ENCODE measurements around the gene TMEM259. TPM values are rescaled to one million over a fixed set of nuclear protein-coding genes. Genes with fewer than 3 reads are reported as not detected.
A peak's percentile ranks its signal among the peaks of the same experiment; 100 is the strongest.

TMEM259 gene
- total and polyA plus RNA-seq, 2 of the 13 experiments (the other 11 are each of a cell fraction or from before 2014, with no cell fraction given) = 64.7 to 164 TPM

DNA sequence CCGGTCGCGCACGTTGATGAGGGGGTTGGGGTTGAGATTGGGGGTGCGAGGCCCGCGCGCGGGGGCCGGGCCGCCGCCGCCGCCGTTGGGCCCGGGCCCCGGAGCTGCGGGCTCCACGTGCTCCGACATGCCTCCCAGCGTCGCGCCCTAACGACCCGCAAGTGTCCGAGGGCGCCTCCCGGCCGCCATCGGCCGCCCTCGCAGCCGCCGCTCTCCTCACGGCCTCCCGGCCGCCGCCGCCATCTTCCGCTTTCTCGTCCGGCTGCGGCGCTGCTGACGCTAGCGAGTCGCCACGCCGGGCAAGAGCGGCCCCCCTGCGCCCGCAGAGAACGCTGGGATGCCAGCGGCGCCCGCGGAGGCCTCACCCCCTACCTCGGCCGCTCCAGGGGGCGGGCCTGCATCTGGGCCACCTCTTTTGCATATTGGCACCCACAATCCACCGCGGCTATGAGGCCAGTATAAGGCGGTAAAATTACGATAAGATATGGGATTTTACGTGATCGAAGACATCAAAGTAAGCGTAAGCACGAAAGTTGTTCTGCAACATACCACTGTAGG lies at the start of gene TMEM259 (continued):
- TF ChIP-seq KDM2A (CRISPR knock-in tag; IDR thresholded peaks at IDR 0.05; ENCODE audit: borderline replicate concordance, low read depth) (peak; percentile 85), EHMT2 (IDR thresholded peaks at IDR 0.05; ENCODE audit: borderline replicate concordance, low read depth, low read length) (no peak), NCOA1 (CRISPR knock-in tag; IDR thresholded peaks at IDR 0.05) (no peak), MXI1 (IDR thresholded peaks at IDR 0.05; ENCODE audit: borderline replicate concordance, low read depth, low read length) (peak; percentile 87; the same call in 1 of the 3 replicates), ZNF878 (CRISPR knock-in tag; IDR thresholded peaks at IDR 0.05) (peak; percentile 62; the same call in 1 of the 2 replicates), HBP1 (CRISPR knock-in tag; IDR thresholded peaks at IDR 0.05; ENCODE audit: low read depth) (no peak), ZNF768 (CRISPR knock-in tag; IDR thresholded peaks at IDR 0.05) (peak; percentile 32; the same call in 1 of the 2 replicates), GTF3A (CRISPR knock-in tag; conservative IDR thresholded peaks at IDR 0.05) (no peak), TAF1 (CRISPR knock-in tag; IDR thresholded peaks at IDR 0.05) (peak; percentile 91), PHF8 (CRISPR knock-in tag; IDR thresholded peaks at IDR 0.05) (peak; percentile 72), ZNF543 (CRISPR knock-in tag; IDR thresholded peaks at IDR 0.05) (peak; percentile 29; the same call in 1 of the 2 replicates), ZBTB8A (CRISPR knock-in tag; IDR thresholded peaks at IDR 0.05; ENCODE audit: borderline replicate concordance, low read depth) (no peak), ZNF121 (CRISPR knock-in tag; IDR thresholded peaks at IDR 0.05) (no peak), ZNF616 (CRISPR knock-in tag; IDR thresholded peaks at IDR 0.05; ENCODE audit: low read depth) (0 out of 2 replicates have a peak, but pooled peaks have one; percentile 4), IRF9 (CRISPR knock-in tag; IDR thresholded peaks at IDR 0.05; ENCODE audit: borderline replicate concordance) (peak; percentile 78; the same call in 1 of the 2 replicates), ZNF382 (CRISPR knock-in tag; IDR thresholded peaks at IDR 0.05; ENCODE audit: borderline replicate concordance) (no peak), ZNF713 (CRISPR knock-in tag; IDR thresholded peaks at IDR 0.05) (no peak), MEIS1 (CRISPR knock-in tag; IDR thresholded peaks at IDR 0.05; ENCODE audit: borderline replicate concordance) (no peak), FOXK1 (CRISPR knock-in tag; IDR thresholded peaks at IDR 0.05; ENCODE audit: borderline replicate concordance, low read depth) (peak; percentile 32; the same call in 1 of the 2 replicates), PPARG (CRISPR knock-in tag; conservative IDR thresholded peaks at IDR 0.05) (peak; percentile 17; the same call in 1 of the 2 replicates), ZNF615 (CRISPR knock-in tag; IDR thresholded peaks at IDR 0.05; ENCODE audit: borderline replicate concordance) (no peak)
- TF ChIP-seq, protein P1, sequence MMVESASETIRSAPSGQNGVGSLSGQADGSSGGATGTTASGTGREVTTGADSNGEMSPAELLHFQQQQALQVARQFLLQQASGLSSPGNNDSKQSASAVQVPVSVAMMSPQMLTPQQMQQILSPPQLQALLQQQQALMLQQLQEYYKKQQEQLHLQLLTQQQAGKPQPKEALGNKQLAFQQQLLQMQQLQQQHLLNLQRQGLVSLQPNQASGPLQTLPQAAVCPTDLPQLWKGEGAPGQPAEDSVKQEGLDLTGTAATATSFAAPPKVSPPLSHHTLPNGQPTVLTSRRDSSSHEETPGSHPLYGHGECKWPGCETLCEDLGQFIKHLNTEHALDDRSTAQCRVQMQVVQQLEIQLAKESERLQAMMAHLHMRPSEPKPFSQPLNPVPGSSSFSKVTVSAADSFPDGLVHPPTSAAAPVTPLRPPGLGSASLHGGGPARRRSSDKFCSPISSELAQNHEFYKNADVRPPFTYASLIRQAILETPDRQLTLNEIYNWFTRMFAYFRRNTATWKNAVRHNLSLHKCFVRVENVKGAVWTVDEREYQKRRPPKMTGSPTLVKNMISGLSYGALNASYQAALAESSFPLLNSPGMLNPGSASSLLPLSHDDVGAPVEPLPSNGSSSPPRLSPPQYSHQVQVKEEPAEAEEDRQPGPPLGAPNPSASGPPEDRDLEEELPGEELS (CRISPR knock-in tag; IDR thresholded peaks at IDR 0.05) = no peak
- TF ChIP-seq, protein P2, sequence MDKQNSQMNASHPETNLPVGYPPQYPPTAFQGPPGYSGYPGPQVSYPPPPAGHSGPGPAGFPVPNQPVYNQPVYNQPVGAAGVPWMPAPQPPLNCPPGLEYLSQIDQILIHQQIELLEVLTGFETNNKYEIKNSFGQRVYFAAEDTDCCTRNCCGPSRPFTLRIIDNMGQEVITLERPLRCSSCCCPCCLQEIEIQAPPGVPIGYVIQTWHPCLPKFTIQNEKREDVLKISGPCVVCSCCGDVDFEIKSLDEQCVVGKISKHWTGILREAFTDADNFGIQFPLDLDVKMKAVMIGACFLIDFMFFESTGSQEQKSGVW (CRISPR knock-in tag; IDR thresholded peaks at IDR 0.05; ENCODE audit: borderline replicate concordance) = no peak
- TF ChIP-seq, protein P3, sequence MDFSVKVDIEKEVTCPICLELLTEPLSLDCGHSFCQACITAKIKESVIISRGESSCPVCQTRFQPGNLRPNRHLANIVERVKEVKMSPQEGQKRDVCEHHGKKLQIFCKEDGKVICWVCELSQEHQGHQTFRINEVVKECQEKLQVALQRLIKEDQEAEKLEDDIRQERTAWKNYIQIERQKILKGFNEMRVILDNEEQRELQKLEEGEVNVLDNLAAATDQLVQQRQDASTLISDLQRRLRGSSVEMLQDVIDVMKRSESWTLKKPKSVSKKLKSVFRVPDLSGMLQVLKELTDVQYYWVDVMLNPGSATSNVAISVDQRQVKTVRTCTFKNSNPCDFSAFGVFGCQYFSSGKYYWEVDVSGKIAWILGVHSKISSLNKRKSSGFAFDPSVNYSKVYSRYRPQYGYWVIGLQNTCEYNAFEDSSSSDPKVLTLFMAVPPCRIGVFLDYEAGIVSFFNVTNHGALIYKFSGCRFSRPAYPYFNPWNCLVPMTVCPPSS (IDR thresholded peaks at IDR 0.05) = no peak

All from HepG2 (cell line).